GM13977 (cell line): Measurements from ENCODE around the gene CAMK1D.

Experiments used
- DNase-seq: peaks from one replicate; pipeline ENCODE4 v3.0.0; 2012; ENCODE audit warnings: low spot score
- CTCF ChIP-seq: IDR thresholded peaks from 2 replicates; pipeline ENCODE4 v1.5.1; 2012; ENCODE audit warnings: mild to moderate bottlenecking, control low read depth; ENCODE audit not compliant: insufficient read depth; ENCODE audit errors: extremely low read depth, missing control alignments
- in situ Hi-C: fragments of 300-500 bp; cut with MboI; formaldehyde crosslinking; loops from one replicate; pipeline ENCODE4 v1.12.0; 2022; ENCODE audit warnings: low sequenced_read_pairs, low pct_unique_long_range_greater_than_20kb, mixed read lengths, inconsistent platforms; ENCODE audit not compliant: unreplicated experiment

The CAMK1D gene

GRCh38 chr10:12675186-12675585 lies 325.8 kb downstream of the CAMK1D start:
- no peak for DNase-seq
- TF ChIP-seq CTCF: no peak
- in situ Hi-C loops: no loop called here

GRCh38 chr10:12679636-12680035 lies 330.3 kb downstream of the CAMK1D start:
- DNase-seq: no peak
- in situ Hi-C loops: no loop called here
- no peak for TF ChIP-seq CTCF

GRCh38 chr10:12681252-12681651 lies 331.9 kb downstream of the CAMK1D start:
- DNase-seq: no peak
- in situ Hi-C loops: no loop called here

GRCh38 chr10:12684784-12685183 lies 335.4 kb downstream of the CAMK1D start:
- in situ Hi-C loops: no loop called here
- no peak for DNase-seq
- no peak for TF ChIP-seq CTCF

More at GRCh38 chr10:12681252-12681651, 331.9 kb downstream of the CAMK1D start:
- no peak for TF ChIP-seq CTCF

- no peak for TF ChIP-seq CTCF
- in situ Hi-C loops: no loop called here
- no peak for DNase-seq
These were observed 336.1 kb downstream of the CAMK1D start for GRCh38 chr10:12685261-12686058.

- no peak for TF ChIP-seq CTCF
- no peak for DNase-seq
- in situ Hi-C loops: no loop called here
These were observed 338.6 kb downstream of the CAMK1D start for GRCh38 chr10:12687996-12688395.
